ENCODE measurements around the gene SPACA9.

DNA sequence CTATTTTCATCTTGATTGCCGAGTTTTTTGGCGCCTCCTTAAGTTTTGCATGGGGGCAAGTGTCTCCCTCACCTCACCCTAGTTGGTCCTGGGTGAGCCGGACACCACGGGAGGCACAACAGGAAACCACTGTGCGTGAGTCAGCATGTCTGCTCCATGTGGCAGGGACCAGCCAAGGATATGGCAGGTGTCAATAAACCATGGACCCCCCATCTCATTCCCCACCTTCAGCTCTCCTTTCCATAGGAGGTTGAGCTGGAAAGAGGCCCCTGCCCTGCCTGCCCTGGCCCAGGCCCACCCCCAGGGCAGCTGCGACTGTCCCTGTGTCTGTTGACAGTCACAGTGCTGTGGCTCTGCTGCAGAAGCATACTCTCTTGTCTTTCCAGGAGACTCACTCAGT, 3.1 kb downstream of the SPACA9 start:
- TF ChIP-seq, protein P1, sequence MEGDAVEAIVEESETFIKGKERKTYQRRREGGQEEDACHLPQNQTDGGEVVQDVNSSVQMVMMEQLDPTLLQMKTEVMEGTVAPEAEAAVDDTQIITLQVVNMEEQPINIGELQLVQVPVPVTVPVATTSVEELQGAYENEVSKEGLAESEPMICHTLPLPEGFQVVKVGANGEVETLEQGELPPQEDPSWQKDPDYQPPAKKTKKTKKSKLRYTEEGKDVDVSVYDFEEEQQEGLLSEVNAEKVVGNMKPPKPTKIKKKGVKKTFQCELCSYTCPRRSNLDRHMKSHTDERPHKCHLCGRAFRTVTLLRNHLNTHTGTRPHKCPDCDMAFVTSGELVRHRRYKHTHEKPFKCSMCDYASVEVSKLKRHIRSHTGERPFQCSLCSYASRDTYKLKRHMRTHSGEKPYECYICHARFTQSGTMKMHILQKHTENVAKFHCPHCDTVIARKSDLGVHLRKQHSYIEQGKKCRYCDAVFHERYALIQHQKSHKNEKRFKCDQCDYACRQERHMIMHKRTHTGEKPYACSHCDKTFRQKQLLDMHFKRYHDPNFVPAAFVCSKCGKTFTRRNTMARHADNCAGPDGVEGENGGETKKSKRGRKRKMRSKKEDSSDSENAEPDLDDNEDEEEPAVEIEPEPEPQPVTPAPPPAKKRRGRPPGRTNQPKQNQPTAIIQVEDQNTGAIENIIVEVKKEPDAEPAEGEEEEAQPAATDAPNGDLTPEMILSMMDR (conservative IDR thresholded peaks at IDR 0.05): no peak
- no peak for TF ChIP-seq ZFX (IDR thresholded peaks at IDR 0.05)

Data from C4-2B (cell line).